ENCODE results near the gene FBXO48. TPM values are rescaled to one million over a fixed set of nuclear protein-coding genes. Genes with fewer than 3 reads are reported as not detected.
A peak's percentile ranks its signal among the peaks of the same experiment; 100 is the strongest.
"Not testable (repeated sequence)": the region's sequence is repeated elsewhere in the genome, so short reads cannot be mapped to it uniquely, and the experiment has no call there.

Gene FBXO48, protein sequence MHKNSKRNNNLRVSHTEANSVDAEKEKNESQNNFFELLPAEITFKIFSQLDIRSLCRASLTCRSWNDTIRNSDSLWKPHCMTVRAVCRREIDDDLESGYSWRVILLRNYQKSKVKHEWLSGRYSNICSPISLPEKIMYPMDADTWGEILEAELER
- polyA plus RNA-seq (ENCODE audit: insufficient read length): 2.3 TPM
- long read RNA-seq, donor 1: 0 reads
- long read RNA-seq, donor 2: 0 reads
- long read RNA-seq, donor 3, full-length matches to known transcripts: 1 of 1 reads
- long read RNA-seq, donor 3, partial matches to known transcripts: 0 of 1 reads
- long read RNA-seq, donor 3, other reads (novel, unspliced or antisense): 0 of 1 reads
- long read RNA-seq, donor 4: 0 reads
- long read RNA-seq, donor 5: 0 reads
- long read RNA-seq, donor 6: 0 reads
- long read RNA-seq, donor 7: 0 reads
- long read RNA-seq, donor 8: 0 reads

DNA sequence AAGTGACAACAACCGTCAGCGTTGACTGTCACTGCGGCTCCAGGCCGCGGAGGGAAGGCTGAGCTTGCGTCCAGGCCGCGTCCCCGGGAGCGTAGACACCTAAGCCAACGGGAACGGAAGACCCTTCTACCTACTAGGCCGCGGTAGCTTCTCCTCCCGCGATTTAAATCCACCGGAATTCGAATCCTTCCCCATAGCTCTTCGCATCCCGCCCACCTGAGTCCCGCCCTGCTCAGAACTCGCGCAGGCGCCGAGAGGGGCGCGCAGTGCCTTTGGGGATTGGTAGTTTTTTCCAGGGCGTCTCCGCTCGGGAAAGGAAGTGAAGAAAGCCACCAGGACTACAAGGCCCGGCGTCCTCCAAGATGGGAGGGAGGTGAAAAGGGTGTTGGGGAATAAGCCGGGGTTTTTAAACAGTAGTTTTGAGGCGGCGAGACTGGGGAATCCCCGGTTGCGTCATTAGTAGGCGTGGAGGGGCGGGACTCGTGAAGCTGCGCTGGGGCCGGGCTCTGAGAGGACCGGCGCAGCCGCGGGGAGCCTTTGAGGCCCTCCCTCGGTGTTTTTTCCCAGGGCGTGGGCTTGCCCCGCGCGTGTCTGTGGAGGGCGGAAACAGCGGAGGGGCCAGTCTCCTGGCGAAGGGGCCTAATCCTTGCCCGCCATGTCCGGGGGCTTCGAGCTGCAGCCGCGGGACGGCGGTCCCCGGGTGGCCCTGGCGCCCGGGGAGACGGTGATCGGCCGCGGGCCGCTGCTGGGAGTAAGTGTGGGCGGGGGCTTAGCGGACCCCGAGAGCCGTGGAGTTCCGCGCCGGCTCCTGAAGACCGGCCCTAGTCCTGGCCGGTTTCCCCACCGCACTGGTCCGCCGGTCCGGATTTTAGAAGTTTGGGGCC is at the start of gene FBXO48, which contains the start of gene APLF:
TSS of gene FBXO48 (minus strand) at position 218 of the 884 bp plus-strand sequence. CDS start 2,149 bp downstream, outside the sequence.
TSS of gene APLF (plus strand) at position 509 of the 884 bp plus-strand sequence. CDS start at position 656, 147 bp downstream.
- peak; percentile 99 for DNase-seq

DNA sequence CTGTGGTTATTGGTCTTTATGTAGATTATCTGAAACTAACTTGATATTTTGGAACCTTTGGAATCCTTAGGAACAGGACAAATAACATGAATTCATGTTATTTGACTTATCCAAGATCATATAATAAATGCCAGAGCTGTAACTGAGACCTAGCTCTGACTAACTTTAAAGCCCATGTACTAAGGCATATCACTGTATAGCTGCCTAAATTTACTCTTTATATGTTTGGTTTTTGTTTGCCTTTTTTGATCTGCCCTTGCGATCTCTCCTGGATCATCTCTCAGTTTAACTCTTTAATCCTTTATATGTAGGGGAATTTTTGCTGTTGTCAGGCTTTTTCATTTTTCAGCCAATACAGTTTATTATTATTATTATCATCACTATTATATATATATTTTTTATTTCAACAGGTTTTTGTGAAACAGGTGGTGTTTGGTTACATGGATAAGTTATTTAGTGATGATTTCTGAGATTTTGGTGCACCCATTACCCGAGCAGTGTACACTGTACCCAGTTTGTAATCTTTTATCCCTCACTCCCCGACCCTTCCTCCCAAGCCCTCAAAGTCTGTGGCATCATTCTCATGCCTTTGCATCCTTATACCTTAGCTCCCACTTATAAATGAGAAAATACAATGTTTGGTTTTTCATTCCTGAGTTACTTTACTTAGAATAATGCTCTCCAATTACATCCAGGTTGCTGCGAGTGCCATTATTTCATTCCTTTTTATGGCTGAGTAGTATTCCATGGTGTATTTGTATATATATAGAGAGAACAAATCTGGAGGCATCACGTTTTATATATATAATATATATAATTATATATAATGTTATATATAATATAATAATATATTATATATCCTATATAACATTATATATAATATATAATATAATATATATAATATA is 49.2 kb upstream of the FBXO48 start:
- no peak for DNase-seq

DNA sequence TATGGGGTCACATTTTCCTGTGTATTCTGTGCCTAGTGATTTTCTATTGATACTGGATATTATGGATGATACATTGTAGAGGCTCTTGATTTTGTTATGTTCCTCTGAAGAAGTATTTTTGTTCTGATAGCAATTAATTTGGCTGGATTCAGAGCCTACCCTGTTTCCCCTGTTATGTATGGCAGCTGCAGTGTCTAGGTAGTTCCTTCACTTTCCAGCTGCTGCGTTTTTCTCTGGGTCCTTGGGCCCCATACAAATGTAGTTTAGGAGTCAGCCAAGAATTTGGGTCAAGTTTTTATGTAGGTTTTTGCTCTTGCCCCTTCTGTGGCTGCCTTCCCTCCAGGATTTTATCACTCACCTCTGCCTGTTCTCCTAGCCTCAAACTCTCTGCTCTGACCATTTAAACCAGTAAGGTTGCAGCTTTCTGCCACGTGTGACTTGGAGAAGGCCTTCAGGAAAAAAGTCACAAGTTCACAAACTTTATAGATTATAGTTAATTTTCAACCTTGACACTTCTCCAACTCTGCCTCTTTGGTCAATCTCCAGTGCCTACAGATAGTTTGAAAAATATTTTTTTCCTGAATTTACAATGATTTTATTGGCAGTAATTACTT is 47.3 kb upstream of the FBXO48 start:
- DNase-seq: no peak

DNA sequence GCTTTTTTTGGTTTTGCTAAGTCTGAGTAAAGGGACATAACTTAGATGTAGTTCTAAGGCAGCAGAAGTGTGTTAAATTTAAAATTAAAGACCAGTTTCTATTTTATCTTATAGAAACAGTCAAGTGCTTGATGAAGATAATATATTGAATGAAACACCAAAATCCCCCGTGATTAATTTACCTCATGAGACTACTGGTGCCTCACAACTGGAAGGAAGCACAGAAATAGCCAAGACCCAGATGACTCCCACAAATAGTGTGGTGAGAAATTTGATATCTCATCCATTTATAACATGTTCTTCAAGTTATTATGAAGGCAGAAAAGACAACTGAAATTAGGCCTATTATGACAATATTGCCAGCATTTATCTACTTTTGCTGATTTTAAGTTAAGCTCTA is 45.9 kb upstream of the FBXO48 start:
- DNase-seq: no peak

DNA sequence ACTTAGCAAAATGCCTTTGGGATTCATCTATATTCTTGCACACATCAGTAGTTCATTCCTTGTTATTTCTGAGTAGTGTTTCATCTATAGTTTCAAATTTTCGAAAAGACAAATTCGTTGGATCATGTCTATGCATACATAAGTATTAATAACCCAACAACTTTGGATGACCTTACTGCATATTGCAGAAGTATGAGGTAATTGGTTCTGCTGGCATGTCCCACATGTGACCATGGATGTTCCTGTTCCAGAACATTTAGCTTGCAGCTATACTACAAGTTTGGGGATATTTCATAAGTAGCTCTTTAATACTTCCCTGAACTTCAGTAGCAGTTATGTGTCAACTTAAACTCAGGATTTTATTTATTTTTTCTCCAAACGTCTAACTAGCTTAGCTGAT is 45.2 kb upstream of the FBXO48 start:
- DNase-seq: no peak

DNA sequence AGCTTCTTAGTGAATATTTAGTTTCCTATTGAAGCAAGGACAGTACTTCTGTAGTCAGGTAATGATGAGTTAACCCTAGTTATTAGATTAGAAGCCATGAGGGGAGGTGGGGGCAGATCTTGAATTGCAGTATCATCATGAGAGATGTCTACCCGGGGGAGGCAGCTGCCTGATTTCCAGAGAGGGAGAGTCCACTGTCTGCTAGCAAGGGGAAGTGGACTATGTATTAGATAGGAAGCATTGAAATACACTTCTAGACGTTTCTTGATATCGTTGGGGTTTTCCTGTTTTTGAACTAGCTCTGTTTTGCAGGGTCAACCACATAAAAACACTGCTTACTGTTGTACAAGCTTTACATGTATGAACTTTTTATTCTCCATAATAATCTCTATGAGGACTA is 39.1 kb upstream of the FBXO48 start:
- no peak for DNase-seq

DNA sequence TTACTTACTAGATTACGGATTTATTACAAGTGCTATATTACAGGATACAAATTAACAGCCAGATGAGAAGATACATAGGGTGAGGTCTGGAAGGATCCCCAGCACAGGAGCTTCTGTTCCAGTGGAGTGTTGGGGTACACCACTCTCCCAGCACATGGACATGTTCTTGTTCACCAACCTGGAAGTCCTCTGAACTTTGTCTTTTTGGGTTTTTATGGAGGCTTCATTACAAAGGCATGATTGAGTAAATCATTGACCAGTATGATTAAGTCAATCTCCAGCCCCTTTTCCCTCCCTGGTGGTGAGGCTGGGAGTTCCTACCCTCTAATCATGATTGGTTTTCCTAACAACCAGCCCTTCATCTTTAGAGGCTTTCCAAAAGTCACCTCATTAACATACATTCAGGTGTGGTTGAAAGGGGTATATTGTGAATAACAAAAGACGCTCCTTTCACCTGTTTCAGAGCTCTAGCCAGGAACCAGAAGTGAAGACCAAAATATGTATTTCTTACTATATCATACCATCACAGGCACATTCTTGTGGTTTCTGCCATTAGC is 38.6 kb upstream of the FBXO48 start:
- DNase-seq: no peak

DNA sequence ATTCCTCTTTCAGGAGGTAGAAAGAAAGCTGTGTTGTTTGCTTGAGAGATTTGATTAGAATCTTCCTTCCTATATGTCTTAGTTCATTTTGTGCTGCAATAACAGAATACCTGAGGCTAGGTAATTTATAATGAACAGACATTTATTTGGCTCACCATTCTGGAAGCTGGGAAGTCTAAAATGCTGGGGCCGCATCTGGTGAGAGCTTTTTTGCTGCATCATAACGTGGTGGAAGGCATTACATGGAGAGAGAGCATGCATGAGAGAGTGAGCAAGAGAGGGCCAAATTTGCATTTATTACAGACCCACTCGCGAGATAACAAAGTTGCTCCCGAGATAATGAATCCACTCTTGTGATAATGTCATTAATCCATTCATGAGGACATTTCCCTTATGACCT is 34.7 kb upstream of the FBXO48 start:
- DNase-seq: no peak

DNA sequence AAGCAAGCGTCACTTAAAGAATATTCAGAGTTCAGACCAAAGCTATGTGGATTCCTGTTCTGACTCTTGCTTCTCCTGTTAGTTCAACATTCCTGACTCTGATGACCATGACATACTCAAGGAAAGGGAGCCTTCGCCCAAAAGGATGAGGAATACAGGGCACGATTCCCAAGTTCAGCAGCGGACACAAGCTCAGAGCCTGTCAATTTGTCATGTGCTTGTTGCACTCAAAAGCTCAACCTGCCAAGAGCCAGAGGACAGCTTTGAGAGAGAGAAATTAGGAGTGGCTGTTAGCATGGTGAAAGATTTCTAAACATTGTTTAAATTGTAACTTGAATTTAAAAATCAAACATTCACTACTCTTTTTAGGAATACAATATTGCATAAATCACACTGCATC is 33.6 kb upstream of the FBXO48 start:
- no peak for DNase-seq

DNA sequence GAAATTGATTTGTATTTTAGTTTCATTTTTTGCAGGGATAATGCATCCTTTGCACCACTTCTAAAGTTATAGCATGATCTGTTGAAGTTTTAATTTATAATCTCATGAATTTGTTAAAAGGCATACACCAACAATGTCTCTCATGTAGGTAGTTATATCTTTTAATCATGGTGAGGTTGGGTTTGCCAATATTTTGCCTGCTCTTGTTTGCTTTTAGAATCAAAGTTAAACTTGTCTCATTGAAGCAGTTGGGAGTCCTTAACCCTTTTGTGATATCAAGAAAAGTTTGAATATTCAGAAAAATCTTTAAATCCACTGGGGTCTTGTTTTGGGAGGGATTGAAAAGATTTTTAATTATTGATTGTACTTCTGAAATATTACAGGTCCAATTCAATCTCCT is 32.0 kb upstream of the FBXO48 start:
- DNase-seq: no peak

DNA sequence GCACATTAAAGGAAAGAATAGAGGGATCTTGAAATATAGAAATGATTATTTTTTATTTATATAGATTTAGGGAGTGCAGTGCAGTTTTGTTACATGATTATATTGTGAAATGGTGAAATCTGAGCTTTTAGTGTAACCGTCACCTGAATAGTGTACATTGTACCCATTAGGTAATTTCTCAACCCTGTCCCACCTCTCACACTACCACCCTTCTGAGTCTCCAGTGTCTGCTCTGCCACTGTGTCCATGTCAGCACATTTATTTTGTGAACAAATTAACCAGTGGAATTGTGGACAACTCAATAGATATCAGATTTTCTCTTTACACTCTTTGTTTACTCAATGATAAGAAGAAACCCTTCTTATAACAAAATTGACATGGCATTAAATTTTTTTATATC is 24.5 kb upstream of the FBXO48 start:
- DNase-seq: no peak

DNA sequence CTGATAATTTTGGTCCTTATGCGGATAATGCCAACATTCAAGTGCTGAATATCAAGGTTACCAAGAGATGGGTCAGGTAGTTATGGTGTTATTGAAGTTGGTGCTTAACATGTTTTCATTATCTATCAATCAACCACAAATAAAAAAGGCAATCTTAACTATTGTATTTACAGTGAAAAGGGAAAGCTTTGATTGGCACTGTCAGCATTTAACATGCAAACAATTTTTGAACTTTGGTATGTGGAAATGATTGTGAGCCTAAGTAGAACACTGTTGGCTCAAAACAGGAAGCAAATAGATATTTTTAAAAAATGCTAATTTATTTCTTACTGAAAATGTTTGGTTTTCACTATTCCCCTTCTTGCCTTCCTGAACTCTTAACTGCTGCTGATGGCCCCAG is 22.2 kb upstream of the FBXO48 start:
- no peak for DNase-seq

DNA sequence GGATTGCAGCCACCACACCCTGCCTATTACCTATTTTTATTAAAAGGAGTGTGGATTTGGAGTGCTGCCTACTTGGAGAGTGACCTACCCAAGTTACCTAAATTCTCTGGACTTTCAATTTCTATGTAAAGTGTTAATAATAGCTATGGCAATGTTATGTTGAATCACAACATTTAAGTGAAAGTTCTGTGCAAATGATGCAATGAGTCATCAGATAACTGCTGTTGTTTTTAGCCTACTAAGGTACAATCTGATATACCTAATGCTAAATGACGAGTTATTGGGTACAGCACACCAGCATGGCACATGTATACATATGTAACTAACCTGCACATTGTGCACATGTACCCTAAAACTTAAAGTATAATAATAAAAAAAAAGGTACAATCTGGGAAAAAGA is 21.5 kb upstream of the FBXO48 start:
- not testable (repeated sequence) for DNase-seq

DNA sequence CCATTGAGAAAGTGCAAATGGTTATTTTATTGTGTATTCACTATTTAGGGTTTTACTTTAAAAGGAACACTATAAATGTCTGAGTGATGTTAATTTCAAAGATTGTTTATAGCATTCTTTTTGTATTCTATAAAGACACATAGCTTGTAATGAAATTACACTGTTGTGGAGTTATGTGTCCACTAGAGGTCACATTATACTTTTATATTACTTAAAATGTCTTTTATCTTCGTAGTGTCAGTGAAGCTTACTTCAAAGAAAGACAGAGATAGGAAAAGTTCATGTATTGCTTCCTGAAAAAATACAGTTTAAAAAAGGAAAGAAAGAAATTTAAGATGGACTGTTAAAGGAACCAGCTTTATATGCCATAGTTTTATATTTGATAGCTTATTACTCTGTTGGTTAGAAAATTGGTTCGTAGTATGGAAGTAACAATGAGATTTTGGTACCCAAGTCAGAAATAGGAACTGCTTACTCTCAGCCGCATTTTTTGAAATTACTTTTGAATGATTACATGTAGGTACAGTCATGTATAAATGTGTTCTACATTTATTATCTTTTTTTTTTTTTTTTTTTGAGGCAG is 20.8 kb upstream of the FBXO48 start:
- peak; percentile 8 for DNase-seq

DNA sequence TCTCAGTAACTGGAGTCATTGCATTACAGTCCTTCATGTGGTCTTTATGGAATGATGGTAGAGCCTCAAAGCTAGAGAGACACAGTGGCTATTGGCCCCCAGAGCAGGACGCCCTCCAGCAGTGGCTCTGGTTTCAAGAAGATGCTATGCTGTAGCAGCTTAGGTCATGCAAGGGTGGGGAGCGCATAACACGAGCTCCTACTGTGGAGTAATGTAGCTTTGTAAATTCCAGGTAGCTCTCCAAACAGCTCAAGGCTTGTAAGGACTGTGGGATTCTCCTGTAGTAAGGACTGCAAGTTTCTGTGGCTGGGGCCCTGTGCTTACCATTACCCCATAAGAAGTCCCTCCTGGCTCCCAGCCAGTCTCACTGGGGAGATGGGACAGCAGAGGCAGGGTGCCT is 15.9 kb upstream of the FBXO48 start:
- DNase-seq: no peak

DNA sequence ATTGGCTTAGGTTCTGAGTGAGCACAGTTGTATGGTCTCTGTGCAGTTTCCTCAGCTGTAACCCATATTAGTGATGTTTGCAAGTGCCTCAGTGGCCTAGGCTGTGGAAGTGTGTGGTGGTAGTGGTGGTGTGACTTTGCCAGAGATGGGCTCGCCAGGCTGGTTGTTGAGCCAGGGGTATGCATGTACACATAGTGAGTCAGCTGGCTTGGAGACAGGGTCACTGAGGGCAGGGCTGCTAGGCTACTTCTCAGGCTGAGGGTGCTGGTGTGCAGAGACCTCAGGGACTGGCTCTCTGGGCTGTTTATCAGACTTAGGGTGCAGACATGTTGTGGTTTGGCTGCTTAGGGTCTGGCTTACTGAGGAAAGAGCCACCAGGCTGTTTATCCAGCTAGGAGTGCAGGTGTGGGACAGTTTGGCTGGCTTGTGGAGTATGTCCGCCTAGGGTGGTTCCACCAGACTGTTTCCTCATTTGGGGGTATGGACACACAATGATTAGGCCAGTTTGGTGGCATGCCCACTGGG is 15.3 kb upstream of the FBXO48 start:
- DNase-seq: no peak

DNA sequence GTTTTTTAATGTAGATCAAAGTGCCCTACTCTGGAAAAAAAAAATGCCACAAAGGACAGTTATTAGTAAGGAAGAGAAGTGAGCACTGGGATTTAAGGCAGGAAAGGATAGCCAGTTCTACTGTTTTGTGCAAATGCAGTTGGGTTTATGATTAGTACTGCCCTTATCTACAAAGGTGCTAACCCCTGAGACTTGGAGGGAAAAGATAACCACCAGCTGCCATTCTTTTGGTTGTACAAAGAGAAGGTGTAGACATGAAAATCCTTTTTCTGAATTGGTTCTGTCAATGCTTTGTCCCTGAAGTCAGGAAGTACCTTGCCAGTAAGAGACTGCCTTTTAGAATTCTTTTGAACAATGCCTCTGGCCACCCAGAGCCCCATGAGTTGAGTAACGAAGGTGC is 11.6 kb upstream of the FBXO48 start:
- DNase-seq: no peak

DNA sequence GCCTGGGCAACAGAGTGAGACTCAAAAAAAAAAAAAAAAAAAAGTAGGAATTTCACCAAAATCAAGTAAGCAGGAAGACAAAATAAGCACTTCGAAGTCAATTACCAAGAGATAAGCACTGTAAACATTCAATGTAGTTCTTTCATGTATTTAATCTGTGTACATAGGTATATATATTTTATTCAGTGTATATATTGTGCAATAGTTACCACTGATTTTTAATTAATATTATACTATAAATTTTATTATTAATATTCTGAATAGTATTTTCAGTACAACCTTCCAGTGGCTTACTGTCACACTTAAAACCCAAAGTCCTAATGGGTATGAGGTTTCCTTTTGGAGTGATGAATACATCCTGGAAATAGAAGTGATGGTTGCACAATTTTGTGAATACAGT is 9.4 kb upstream of the FBXO48 start:
- DNase-seq: no peak

DNA sequence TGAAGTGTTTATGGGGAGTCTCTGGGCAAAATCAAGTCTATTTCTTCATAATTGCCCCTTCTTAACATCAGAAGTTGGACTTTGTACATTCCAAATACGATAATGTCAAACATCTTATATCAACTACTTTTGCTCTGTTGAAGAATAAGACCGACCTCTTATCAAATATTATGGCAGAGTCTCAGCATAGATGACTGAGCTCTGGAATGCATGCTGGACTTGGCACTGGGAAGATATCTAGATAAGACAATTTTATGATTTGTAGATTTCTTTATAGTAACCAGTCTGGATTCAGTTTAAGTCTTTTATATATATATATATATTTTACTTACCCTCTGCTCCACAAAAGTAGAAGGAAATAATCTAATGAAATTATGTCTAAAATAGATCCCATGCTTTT is 8.5 kb upstream of the FBXO48 start:
- DNase-seq: no peak

DNA sequence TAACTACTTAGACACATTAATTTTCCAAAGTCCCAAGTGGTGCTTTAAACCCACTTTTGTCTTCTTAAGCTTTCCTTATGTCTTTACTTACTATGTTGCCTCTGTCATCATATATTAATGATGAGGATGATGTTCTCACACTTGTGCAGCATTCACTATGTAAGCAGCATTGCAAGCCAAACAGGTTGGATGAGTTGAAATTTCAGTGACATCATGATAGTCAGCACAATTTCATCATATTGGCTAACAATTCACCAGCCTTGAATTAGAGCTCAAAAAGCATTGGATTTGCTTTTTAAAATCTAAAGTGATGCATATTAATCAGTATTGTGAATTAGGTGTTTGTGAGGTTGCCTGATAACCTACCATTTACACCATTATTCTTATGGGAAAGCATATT is 8.0 kb upstream of the FBXO48 start:
- DNase-seq: no peak

Measured in left kidney (tissue), 8 donors.